HepG2 (cell line): ENCODE measurements around the gene QSOX1. TPM values are rescaled to one million over a fixed set of nuclear protein-coding genes. Genes with fewer than 3 reads are reported as not detected.

Experiments
- ATAC-seq: fragments of 200-7000 bp; cut with Tn5 transposase; 3 replicates; pipeline ENCODE4 v1.9.1; 2020; ENCODE audit warnings: mild to moderate bottlenecking, moderate library complexity
- BruUV-seq: library from RNA; stranded (reverse); fragments of 400-500 nt; replicated peaks from 2 replicates; lab custom pipeline; 2021; lab: Mats Ljungman, UMichigan
- CTCF ChIA-PET: fragments of 300-600 bp; formaldehyde crosslinking; extraction: SDS; loops from one replicate; lab custom pipeline; 2021; ENCODE audit warnings: low total read pairs, inconsistent platforms, low intra/inter-chr PET ratio; lab: Yijun Ruan, JAX
- POLR2A ChIA-PET: fragments of 350-600 bp; sonication (Branson Sonifier 250); formaldehyde crosslinking; loops from one replicate; lab custom pipeline; 2020; ENCODE audit warnings: antibody characterized with exemption, inconsistent platforms; lab: Yijun Ruan, JAX
- DNase-seq: peaks from one replicate; pipeline ENCODE4 v3.0.0-alpha.2; 2015; ENCODE audit warnings: low spot score
- FAIRE-seq: peaks from 3 replicates; lab custom pipeline; 2011; peaks lifted over from hg19 to GRCh38; lab: Jason Lieb, UNC
- H2AFZ ChIP-seq: one replicate; pipeline ENCODE4 v1.6.1; 2011; ENCODE audit warnings: low read length, inconsistent platforms
- H3K27ac ChIP-seq: fragments of 300-600 bp; 3 replicates; pipeline ENCODE4 v1.8.0; 2011; ENCODE audit warnings: mixed run types, mild to moderate bottlenecking, mixed read lengths, low read length, inconsistent platforms; ENCODE audit not compliant: insufficient read depth; ENCODE audit errors: extremely low read length
- H3K27me3 ChIP-seq, 2 experiments: fragments of 200-600 bp in 1 of 2; 2 replicates in 1 of 2; 3 replicates in 1 of 2; pipeline versions ENCODE4 v1.6.0 to v1.8.0; 2011; ENCODE audit warnings: low read length in 2 of 2, mild to moderate bottlenecking in 2 of 2, moderate library complexity in 2 of 2, inconsistent platforms in 1 of 2; ENCODE audit not compliant: insufficient read depth in 2 of 2, control insufficient read depth in 1 of 2
- H3K36me3 ChIP-seq, 2 experiments: fragments of 200-600 bp in 1 of 2; replicated peaks in 1 of 2; 2 replicates in 1 of 2; 3 replicates in 1 of 2; pipeline versions ENCODE4 v1.5.1 to v1.8.0; 2011; ENCODE audit warnings: low read length in 2 of 2, inconsistent platforms in 1 of 2; ENCODE audit not compliant: insufficient read depth in 2 of 2, control insufficient read depth in 1 of 2
- H3K4me1 ChIP-seq: 2 replicates; pipeline ENCODE4 v1.5.1; 2012; ENCODE audit warnings: low read length, inconsistent platforms; ENCODE audit not compliant: insufficient read depth
- H3K4me2 ChIP-seq: 2 replicates; pipeline ENCODE4 v1.6.0; 2011; ENCODE audit warnings: low read depth, low read length, inconsistent platforms
- H3K4me3 ChIP-seq, 3 experiments: fragments of 200-600 bp in 1 of 3; sonication (generic), shearing (Covaris generic) in 1 of 3; replicated peaks in 1 of 3; 2 replicates each; pipeline ENCODE4 v1.5.1; 2011 to 2016; ENCODE audit warnings: low read length in 3 of 3, inconsistent platforms in 2 of 3, low read depth in 2 of 3, mild to moderate bottlenecking in 2 of 3, control low read depth in 1 of 3, mixed read lengths in 1 of 3; ENCODE audit not compliant: insufficient read depth in 1 of 3
- H3K79me2 ChIP-seq: one replicate; pipeline ENCODE4 v1.6.1; 2011; ENCODE audit warnings: low read length, inconsistent platforms; ENCODE audit not compliant: insufficient read depth
- H3K9ac ChIP-seq: 2 replicates; pipeline ENCODE4 v1.6.0; 2011; ENCODE audit warnings: mild to moderate bottlenecking, low read depth, low read length, inconsistent platforms; ENCODE audit not compliant: insufficient read depth
- H3K9me3 ChIP-seq: 2 replicates; pipeline ENCODE4 v1.5.1; 2012; ENCODE audit warnings: mild to moderate bottlenecking, low read length
- H4K20me1 ChIP-seq: 2 replicates; pipeline ENCODE4 v1.6.0; 2011; ENCODE audit warnings: inconsistent platforms, mild to moderate bottlenecking, low read length, moderate library complexity; ENCODE audit not compliant: insufficient read depth
- ATRX ChIP-seq: sonication (generic); formaldehyde crosslinking; IDR thresholded peaks from 2 replicates; pipeline ENCODE4 v1.4.0; 2020; ENCODE audit warnings: missing genetic modification reagents, borderline replicate concordance
- BCL6 ChIP-seq: IDR thresholded peaks from 2 replicates; pipeline ENCODE4 v1.6.1; 2016; ENCODE audit warnings: missing genetic modification reagents, missing compliant biosample characterization
- ETV5 ChIP-seq: IDR thresholded peaks from 2 replicates; pipeline ENCODE4 v1.6.1; 2018; ENCODE audit warnings: missing biosample characterization, missing genetic modification reagents, inconsistent platforms, borderline replicate concordance
- EZH2 ChIP-seq: conservative IDR thresholded peaks from 2 replicates; pipeline ENCODE4 v1.6.1; 2012; ENCODE audit warnings: mild to moderate bottlenecking, low read depth, low read length, moderate library complexity
- GABPA ChIP-seq, 2 experiments: IDR thresholded peaks; 2 replicates each; pipeline ENCODE4 v1.6.1; 2011 to 2016; ENCODE audit warnings: low read depth in 2 of 2, low read length in 1 of 2, missing biosample characterization in 1 of 2, missing genetic modification characterization in 1 of 2
- JUNB ChIP-seq: sonication (generic); formaldehyde crosslinking; IDR thresholded peaks from 2 replicates; pipeline ENCODE4 v1.8.0; 2022; ENCODE audit warnings: missing genetic modification reagents, mild to moderate bottlenecking, borderline replicate concordance
- KMT2B ChIP-seq: IDR thresholded peaks from 2 replicates; pipeline ENCODE4 v1.6.1; 2016; ENCODE audit warnings: missing genetic modification reagents, missing compliant biosample characterization
- TFDP1 ChIP-seq: IDR thresholded peaks from 2 replicates; pipeline ENCODE4 v1.6.1; 2016; ENCODE audit warnings: missing compliant biosample characterization, missing genetic modification reagents, borderline replicate concordance
- ZNF446 ChIP-seq: sonication (generic); formaldehyde crosslinking; IDR thresholded peaks from 2 replicates; pipeline ENCODE4 v1.5.0; 2020; ENCODE audit warnings: mild to moderate bottlenecking, missing genetic modification reagents
- ZNF451 ChIP-seq: sonication (generic); formaldehyde crosslinking; IDR thresholded peaks from 2 replicates; pipeline ENCODE4 v1.5.0; 2020; ENCODE audit warnings: mild to moderate bottlenecking, missing genetic modification reagents
- ZNF564 ChIP-seq: sonication (generic); formaldehyde crosslinking; IDR thresholded peaks from 2 replicates; pipeline ENCODE4 v1.8.1; 2023; ENCODE audit warnings: mild to moderate bottlenecking, missing genetic modification reagents
- ZSCAN31 ChIP-seq: sonication (generic); formaldehyde crosslinking; IDR thresholded peaks from 2 replicates; pipeline ENCODE4 v1.5.0; 2020; ENCODE audit warnings: low read depth, mild to moderate bottlenecking, missing genetic modification reagents
- WGBS: methylation state at CpG from one replicate; pipeline ENCODE4 v1.1.6; 2017; ENCODE audit warnings: low lambda C conversion rate; 5-methylcytosine and 5-hydroxymethylcytosine counted together
- in situ Hi-C: cut with HindIII; loops from 2 replicates; pipeline ENCODE4 v1.10.0; 2017; ENCODE audit warnings: low pct_unique_long_range_greater_than_20kb; ENCODE audit not compliant: extremely low pct_ligation_motif_present
- intact Hi-C: fragments of 100-400 bp; cut with micrococcal nuclease; formaldehyde crosslinking; loops from one replicate; pipeline ENCODE4 v1.10.0; 2022; ENCODE audit not compliant: unreplicated experiment
- polyA plus RNA-seq, 8 experiments: library from polyadenylated mRNA; depleted of rRNA in 3 of 8; stranded (reverse) in 7 of 8; unstranded in 1 of 8; fragments of >200 nt; fragmentation: Illumina TruSeq in 4 of 8; extraction: Trizol in 4 of 8; gene quantifications; 2 replicates each; pipeline versions ENCODE4 v1.2.1 to v1.2.3, GENCODE V29; 2011 to 2016; ENCODE audit warnings: low read depth in 4 of 8, missing spikeins in 1 of 8, mixed read lengths in 1 of 8; ENCODE audit not compliant: insufficient read depth in 1 of 8
- total RNA-seq, 5 experiments: library from RNA; depleted of rRNA; stranded (reverse); fragments of >200 nt; fragmentation: Illumina TruSeq; extraction: Trizol; gene quantifications; 2 replicates each; pipeline ENCODE4 v1.2.3, GENCODE V29; 2016; ENCODE audit warnings: low read depth in 1 of 5
- TF ChIP-seq, protein P1 (sequence below): sonication (generic); formaldehyde crosslinking; IDR thresholded peaks from 2 replicates; pipeline ENCODE4 v1.5.0; 2020; ENCODE audit warnings: missing genetic modification reagents

Gene QSOX1
- total and polyA plus RNA-seq, 2 of the 13 experiments (the other 11 are each of a cell fraction or from before 2014, with no cell fraction given) = 6.8 to 40.2 TPM

DNA sequence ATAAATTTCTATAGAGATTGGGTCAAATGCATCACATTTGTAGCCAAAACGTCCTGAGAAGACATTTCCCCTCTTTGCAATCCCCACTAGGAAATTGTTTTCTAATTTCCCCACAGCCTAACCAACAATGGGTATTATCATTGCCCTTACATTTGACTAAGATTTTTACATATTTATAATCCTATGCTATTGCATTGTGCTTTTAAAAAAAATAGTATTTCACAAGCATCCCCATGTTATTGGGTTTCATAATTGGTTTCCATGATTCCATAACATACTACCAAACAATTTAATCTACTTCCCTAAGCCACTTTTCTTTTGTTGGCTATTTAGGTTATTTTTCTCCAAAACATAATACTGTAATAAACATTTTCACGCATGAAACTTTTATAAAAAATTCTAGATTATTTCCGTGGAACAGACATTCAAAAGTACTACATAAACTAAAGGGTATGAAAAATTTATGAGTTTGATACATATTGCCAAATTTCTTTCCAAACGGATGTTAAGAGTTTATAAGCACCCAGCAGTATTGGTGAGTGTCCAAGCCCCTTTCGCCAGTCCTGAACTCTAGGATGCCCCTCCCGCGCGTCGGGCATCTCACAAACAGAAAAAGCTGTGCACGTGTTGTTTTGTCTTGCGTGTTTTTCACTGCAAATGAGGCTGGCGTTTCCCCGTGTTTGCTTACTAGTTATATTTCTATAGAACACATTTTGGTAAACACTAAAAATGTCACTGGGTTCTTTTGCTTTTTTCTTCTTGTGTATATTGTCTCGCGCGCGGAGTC, 73.4 kb downstream of the QSOX1 start:
- Histone ChIP-seq H3K9ac (no peak overlapping the region), H3K4me1 (peaks cover 28% of the 10 kb centered on the region), H3K27me3 (peaks cover 13 to 73% of the 10 kb centered on the region in 2 experiments), H3K9me3 (no peaks in the 10 kb centered on the region), H3K36me3 (no peaks in the 10 kb centered on the region), H3K4me3 (no peak overlapping the region), H2AFZ (no peak overlapping the region), H4K20me1 (peaks cover 8% of the 10 kb centered on the region; the same call in 1 of the 2 replicates), H3K79me2 (no peaks in the 10 kb centered on the region), H3K27ac (no peak overlapping the region), H3K4me2 (no peak overlapping the region)
- DNase-seq (no peak), FAIRE-seq (no peak), ATAC-seq (no peak)
- ChIA-PET POLR2A (no interaction called here), CTCF (no interaction called here)
- 47% methylated on average over 17 of the region's 17 CpGs for WGBS
- no peak for TF ChIP-seq GABPA (IDR thresholded peaks at IDR 0.05; ENCODE audit: low read depth, low read length)
- no peak for TF ChIP-seq GABPA (CRISPR knock-in tag; IDR thresholded peaks at IDR 0.05; ENCODE audit: low read depth)
- no peak for TF ChIP-seq KMT2B (CRISPR knock-in tag)
- no TSS peak for BruUV-seq
- in situ Hi-C loops (no loop called here), intact Hi-C loops (no loop called here)

- H3K9me3 ChIP-seq = no peaks in the 10 kb centered on the region
- no peak overlapping the region for H3K27ac ChIP-seq
- intact Hi-C loops (no loop called here), in situ Hi-C loops (no loop called here)
- peaks cover 15 to 73% of the 10 kb centered on the region in 2 experiments for H3K27me3 ChIP-seq
- H3K36me3 ChIP-seq = no peaks in the 10 kb centered on the region
- H3K79me2 ChIP-seq = no peaks in the 10 kb centered on the region
- ChIA-PET POLR2A (no interaction called here), CTCF (no interaction called here)
- DNase-seq (no peak), ATAC-seq (peak; percentile 35), FAIRE-seq (no peak)
- H3K4me2 ChIP-seq = peak overlapping the region; percentile 81
- WGBS = 49% methylated on average over 4 of the region's 57 CpGs
- H4K20me1 ChIP-seq = peaks cover 8% of the 10 kb centered on the region; the same call in 1 of the 2 replicates
- no TSS peak for BruUV-seq
- peak overlapping the region; percentile 58 to 69 (median 59); a peak in 5 of 6 replicates for H3K4me3 ChIP-seq
- peaks cover 28% of the 10 kb centered on the region for H3K4me1 ChIP-seq
- H2AFZ ChIP-seq = no peak overlapping the region
- H3K9ac ChIP-seq = no peak overlapping the region
- peak; percentile 17; the same call in 1 of the 2 replicates for TF ChIP-seq ETV5 (CRISPR knock-in tag)
- no peak for TF ChIP-seq BCL6
- TF ChIP-seq ZSCAN31 (CRISPR knock-in tag) = peak; percentile 55; the same call in 1 of the 2 replicates
- no peak for TF ChIP-seq JUNB (CRISPR knock-in tag)
- TF ChIP-seq TFDP1 (CRISPR knock-in tag) = peak; percentile 80
- no peak for TF ChIP-seq ATRX
- 0 out of 2 replicates have a peak, but pooled peaks have one; percentile 34 for TF ChIP-seq ZNF446 (CRISPR knock-in tag)
- TF ChIP-seq, protein P1, sequence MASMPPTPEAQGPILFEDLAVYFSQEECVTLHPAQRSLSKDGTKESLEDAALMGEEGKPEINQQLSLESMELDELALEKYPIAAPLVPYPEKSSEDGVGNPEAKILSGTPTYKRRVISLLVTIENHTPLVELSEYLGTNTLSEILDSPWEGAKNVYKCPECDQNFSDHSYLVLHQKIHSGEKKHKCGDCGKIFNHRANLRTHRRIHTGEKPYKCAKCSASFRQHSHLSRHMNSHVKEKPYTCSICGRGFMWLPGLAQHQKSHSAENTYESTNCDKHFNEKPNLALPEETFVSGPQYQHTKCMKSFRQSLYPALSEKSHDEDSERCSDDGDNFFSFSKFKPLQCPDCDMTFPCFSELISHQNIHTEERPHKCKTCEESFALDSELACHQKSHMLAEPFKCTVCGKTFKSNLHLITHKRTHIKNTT = no peak
- peak; percentile 84 for TF ChIP-seq EZH2
- TF ChIP-seq ZNF451 = no peak
- 0 out of 2 replicates have a peak, but pooled peaks have one; percentile 66 for TF ChIP-seq ZNF564
These were observed 74.2 kb downstream of the QSOX1 start for GRCh38 chr1:180228648-180229482.
